ENCODE data around the gene ELMO2.

GRCh38 chr20:46361811-46362210, 44.6 kb downstream of the ELMO2 start:
- TF ChIP-seq MYC (IDR thresholded peaks at IDR 0.05; ENCODE audit: low read depth, low read length) (no peak), POLR2A (IDR thresholded peaks at IDR 0.05; ENCODE audit: extremely low read depth, insufficient read length) (no peak), MAX (IDR thresholded peaks at IDR 0.05; ENCODE audit: low read depth, low read length) (no peak), CTCF (IDR thresholded peaks at IDR 0.05; ENCODE audit: low read depth, low read length) (no peak)

Data from NB4 (cell line).